Keratinocyte (primary cell): Measurements from ENCODE around the gene CERS1. TPM values are rescaled to one million over a fixed set of nuclear protein-coding genes. Genes with fewer than 3 reads are reported as not detected.

Experiments used
- DNase-seq: peaks from one replicate; pipeline ENCODE4 v3.0.0-alpha.2; 2011; ENCODE audit warnings: low read depth, missing footprints, low spot score
- FAIRE-seq: peaks from 2 replicates; lab custom pipeline; 2011; peaks lifted over from hg19 to GRCh38; lab: Jason Lieb, UNC
- H2AFZ ChIP-seq: 2 replicates; pipeline ENCODE4 v1.6.0; 2012; ENCODE audit warnings: low read length, control low read depth, inconsistent platforms; ENCODE audit not compliant: control insufficient read depth
- H3K27ac ChIP-seq: 2 replicates; pipeline ENCODE4 v1.5.1; 2011; ENCODE audit warnings: low read length; ENCODE audit not compliant: control insufficient read depth, insufficient read depth
- H3K27me3 ChIP-seq: 3 replicates; pipeline ENCODE4 v1.6.0; 2011; ENCODE audit warnings: low read length; ENCODE audit not compliant: control insufficient read depth, insufficient read depth; ENCODE audit errors: extremely low read depth
- H3K36me3 ChIP-seq, 2 experiments: 2 replicates in 1 of 2; 3 replicates in 1 of 2; pipeline ENCODE4 v1.5.1; 2011; ENCODE audit warnings: low read length in 2 of 2, mild to moderate bottlenecking in 1 of 2; ENCODE audit not compliant: control insufficient read depth in 2 of 2, insufficient read depth in 2 of 2; ENCODE audit errors: extremely low read depth in 1 of 2
- H3K4me1 ChIP-seq: 3 replicates; pipeline ENCODE4 v1.5.1; 2011; ENCODE audit warnings: low read length; ENCODE audit not compliant: control insufficient read depth, insufficient read depth; ENCODE audit errors: extremely low read depth
- H3K4me2 ChIP-seq: 3 replicates; pipeline ENCODE4 v1.6.0; 2011; ENCODE audit warnings: low read depth, low read length; ENCODE audit not compliant: control insufficient read depth, insufficient read depth; ENCODE audit errors: extremely low read depth
- H3K4me3 ChIP-seq, 3 experiments: fragments of 200-600 bp in 1 of 3; sonication (generic) in 1 of 3; 2 replicates in 2 of 3; 3 replicates in 1 of 3; pipeline ENCODE4 v1.5.1; 2011 to 2016; ENCODE audit warnings: low read length in 3 of 3, mild to moderate bottlenecking in 3 of 3, control low read depth in 2 of 3, inconsistent platforms in 1 of 3, low read depth in 1 of 3, mixed read lengths in 1 of 3, mixed run types in 1 of 3, moderate library complexity in 1 of 3; ENCODE audit not compliant: control insufficient read depth in 2 of 3, insufficient read depth in 2 of 3; ENCODE audit errors: extremely low read depth in 1 of 3
- H3K79me2 ChIP-seq: 2 replicates; pipeline ENCODE4 v1.6.0; 2012; ENCODE audit warnings: low read length; ENCODE audit not compliant: control insufficient read depth, insufficient read depth
- H3K9ac ChIP-seq: 3 replicates; pipeline ENCODE4 v1.6.0; 2011; ENCODE audit warnings: low read length; ENCODE audit not compliant: control insufficient read depth, insufficient read depth; ENCODE audit errors: extremely low read depth
- H3K9me1 ChIP-seq: 3 replicates; pipeline ENCODE4 v1.6.0; 2011; ENCODE audit warnings: low read length; ENCODE audit not compliant: control insufficient read depth, insufficient read depth; ENCODE audit errors: extremely low read depth
- H3K9me3 ChIP-seq: 2 replicates; pipeline ENCODE4 v1.5.1; 2012; ENCODE audit warnings: low read depth, low read length; ENCODE audit not compliant: control insufficient read depth
- H4K20me1 ChIP-seq: 3 replicates; pipeline ENCODE4 v1.6.0; 2011; ENCODE audit warnings: low read length; ENCODE audit not compliant: control insufficient read depth, insufficient read depth; ENCODE audit errors: extremely low read depth
- CTCF ChIP-seq, 3 experiments: IDR thresholded peaks in 1 of 3; conservative IDR thresholded peaks in 1 of 3; optimal IDR thresholded peaks in 1 of 3; 2 replicates in 2 of 3; 3 replicates in 1 of 3; pipeline versions ENCODE3 to v1.5.1; 2011; ENCODE audit warnings: low read length in 3 of 3, mild to moderate bottlenecking in 3 of 3, moderate library complexity in 2 of 3, control low read depth in 1 of 3, inconsistent platforms in 1 of 3; ENCODE audit not compliant: insufficient read depth in 2 of 3; ENCODE audit errors: extremely low read depth in 1 of 3
- EZH2 ChIP-seq: IDR thresholded peaks from one replicate; pipeline ENCODE4 v1.6.1; 2012; ENCODE audit warnings: inconsistent platforms, mild to moderate bottlenecking, low read length, moderate library complexity
- dilution Hi-C: fragments of 300-500 bp; cut with MboI; formaldehyde crosslinking; loops from one replicate; pipeline ENCODE4 v1.7.0; 2020; ENCODE audit warnings: low sequenced_read_pairs; ENCODE audit not compliant: extremely low pct_ligation_motif_present
- polyA plus RNA-seq, 5 experiments: library from polyadenylated mRNA; depleted of rRNA in 3 of 5; stranded (reverse) in 3 of 5; stranded (forward) in 1 of 5; unstranded in 1 of 5; fragments of >200 nt; gene quantifications; 1 replicate in 1 of 5; 2 replicates in 3 of 5; 3 replicates in 1 of 5; pipeline versions ENCODE4 v1.2.1 to v1.2.3, GENCODE V29; 2011 to 2012; ENCODE audit warnings: missing spikeins in 2 of 5, low read depth in 1 of 5, low replicate concordance in 1 of 5

The CERS1 gene
- polyA plus RNA-seq, 1 donor (not counting 4 experiments of a cell fraction or from before 2014, with no cell fraction given) = 0.09 TPM

GRCh38 chr19:18867751-18868150 is 28.2 kb downstream of the CERS1 start:
- no peak for TF ChIP-seq CTCF (optimal IDR thresholded peaks at IDR 0.05 in 1 of 3, IDR thresholded peaks at IDR 0.05 in 1 of 3, conservative IDR thresholded peaks at IDR 0.05 in 1 of 3; ENCODE audit: extremely low read depth in 1 of 3, insufficient read depth in 2 of 3, low read length in 3 of 3)
- TF ChIP-seq EZH2 = no peak
- Histone ChIP-seq H3K4me3 (no peak overlapping the region), H3K4me1 (no peaks in the 10 kb centered on the region), H3K9me3 (no peaks in the 10 kb centered on the region), H3K27me3 (peaks cover 6% of the 10 kb centered on the region), H3K36me3 (peaks cover 30 to 34% of the 10 kb centered on the region in 2 experiments), H2AFZ (no peak overlapping the region), H3K27ac (no peak overlapping the region), H3K9me1 (no peaks in the 10 kb centered on the region), H3K79me2 (no peaks in the 10 kb centered on the region), H4K20me1 (peaks cover 4% of the 10 kb centered on the region), H3K9ac (no peak overlapping the region), H3K4me2 (no peak overlapping the region)
- FAIRE-seq (no peak), DNase-seq (no peak)
- dilution Hi-C loops = no loop called here

GRCh38 chr19:18867199-18867598 is 28.8 kb downstream of the CERS1 start:
- peaks cover 6% of the 10 kb centered on the region for H3K27me3 ChIP-seq
- DNase-seq = no peak
- no peak for FAIRE-seq
- H3K79me2 ChIP-seq = no peaks in the 10 kb centered on the region
- dilution Hi-C loops = no loop called here
- no peak overlapping the region for H3K9ac ChIP-seq
- no peak overlapping the region for H3K27ac ChIP-seq
- H3K9me1 ChIP-seq = no peaks in the 10 kb centered on the region
- H3K4me3 ChIP-seq = no peak overlapping the region
- peaks cover 31 to 38% of the 10 kb centered on the region in 2 experiments for H3K36me3 ChIP-seq
- H3K4me2 ChIP-seq = no peak overlapping the region
- H3K9me3 ChIP-seq = no peaks in the 10 kb centered on the region
- no peaks in the 10 kb centered on the region for H3K4me1 ChIP-seq
- H4K20me1 ChIP-seq = peaks cover 5% of the 10 kb centered on the region
- H2AFZ ChIP-seq = no peak overlapping the region
- TF ChIP-seq EZH2 = no peak
- no peak for TF ChIP-seq CTCF (optimal IDR thresholded peaks at IDR 0.05 in 1 of 3, IDR thresholded peaks at IDR 0.05 in 1 of 3, conservative IDR thresholded peaks at IDR 0.05 in 1 of 3; ENCODE audit: extremely low read depth in 1 of 3, insufficient read depth in 2 of 3, low read length in 3 of 3)
